A673 (cell line): ENCODE data around the gene SH3BP5L. TPM values are rescaled to one million over a fixed set of nuclear protein-coding genes. Genes with fewer than 3 reads are reported as not detected.

Source experiments
- BruUV-seq: library from RNA; stranded (reverse); fragments of 400-500 nt; replicated peaks from 2 replicates; lab custom pipeline; 2021; lab: Mats Ljungman, UMichigan
- CTCF ChIA-PET: fragments of 300-600 bp; sonication (Branson Sonifier 250); formaldehyde crosslinking; loops from one replicate; lab custom pipeline; 2022; ENCODE audit warnings: antibody characterized with exemption; lab: Charles Lee
- POLR2A ChIA-PET: fragments of 300-600 bp; sonication (Branson Sonifier 250); formaldehyde crosslinking; loops from one replicate; lab custom pipeline; 2022; ENCODE audit warnings: antibody characterized with exemption; ENCODE audit not compliant: low non-redundant PET; lab: Charles Lee
- DNase-seq: peaks from one replicate; pipeline ENCODE4 v3.0.0-alpha.2; 2015; ENCODE audit warnings: low spot score
- H3K27ac ChIP-seq: fragments of 200-600 bp; sonication (generic); 2 replicates; pipeline ENCODE4 v1.5.1; 2016; ENCODE audit warnings: mixed run types, low read depth, mild to moderate bottlenecking, mixed read lengths, antibody characterized with exemption, low read length; ENCODE audit not compliant: poor library complexity, severe bottlenecking
- H3K27me3 ChIP-seq: fragments of 200-600 bp; sonication (generic); replicated peaks from 2 replicates; pipeline ENCODE4 v1.6.1; 2017; ENCODE audit warnings: mixed run types, low read depth, mild to moderate bottlenecking, mixed read lengths, antibody characterized with exemption, low read length; ENCODE audit not compliant: insufficient read depth, poor library complexity
- H3K36me3 ChIP-seq: fragments of 200-600 bp; sonication (generic); 2 replicates; pipeline ENCODE4 v1.6.1; 2016; ENCODE audit warnings: mixed run types, mild to moderate bottlenecking, mixed read lengths, antibody characterized with exemption, low read length; ENCODE audit not compliant: insufficient read depth, poor library complexity, severe bottlenecking
- H3K4me1 ChIP-seq: fragments of 200-600 bp; sonication (generic); 2 replicates; pipeline ENCODE4 v1.6.1; 2017; ENCODE audit warnings: mixed run types, mild to moderate bottlenecking, mixed read lengths, antibody characterized with exemption, low read length; ENCODE audit not compliant: insufficient read depth, poor library complexity, severe bottlenecking
- H3K4me3 ChIP-seq: fragments of 200-600 bp; sonication (generic); 2 replicates; pipeline ENCODE4 v1.5.1; 2016; ENCODE audit warnings: low read depth, mixed run types, mild to moderate bottlenecking, mixed read lengths, low read length; ENCODE audit not compliant: poor library complexity, severe bottlenecking
- H3K9me3 ChIP-seq: fragments of 200-600 bp; sonication (generic); 2 replicates; pipeline ENCODE4 v1.6.1; 2016; ENCODE audit warnings: mixed run types, low read depth, mild to moderate bottlenecking, mixed read lengths, antibody characterized with exemption, low read length; ENCODE audit not compliant: poor library complexity, severe bottlenecking
- CTCF ChIP-seq: fragments of 300-800, 200-600 bp; sonication (generic); conservative IDR thresholded peaks from 2 replicates; pipeline ENCODE4 v1.5.1; 2017; ENCODE audit warnings: low read depth, mild to moderate bottlenecking, antibody characterized with exemption, low read length, moderate library complexity, mixed read lengths
- EZH2 ChIP-seq: fragments of 200-600 bp; sonication (generic); IDR thresholded peaks from 2 replicates; pipeline ENCODE4 v1.6.1; 2017; ENCODE audit warnings: borderline replicate concordance, low read depth, mild to moderate bottlenecking, mixed read lengths, antibody characterized with exemption, low read length; ENCODE audit not compliant: poor library complexity, severe bottlenecking
- intact Hi-C: fragments of 100-400 bp; cut with micrococcal nuclease; formaldehyde crosslinking; loops from one replicate; pipeline ENCODE4 v1.10.0; 2022; ENCODE audit not compliant: unreplicated experiment
- total RNA-seq: library from RNA; stranded (reverse); gene quantifications from 2 replicates; pipeline ENCODE4 v1.2.3, GENCODE V29; 2021

Gene SH3BP5L
- total RNA-seq, 1 experiment from 2014 or later = 28.6 TPM

GRCh38 chr1:248850536-248851251 is 25.0 kb upstream of the SH3BP5L start:
- CTCF ChIA-PET = no interaction called here
- H3K36me3 ChIP-seq = peaks cover 63% of the 10 kb centered on the region

GRCh38 chr1:248850124-248850523 is 24.4 kb upstream of the SH3BP5L start:
- ChIA-PET POLR2A (no interaction called here), CTCF (no interaction called here)
- H3K4me1 ChIP-seq = no peaks in the 10 kb centered on the region
- peaks cover 57% of the 10 kb centered on the region for H3K36me3 ChIP-seq
- H3K4me3 ChIP-seq = no peak overlapping the region
- no peak overlapping the region for H3K27ac ChIP-seq
- no peak for DNase-seq
- no peak for TF ChIP-seq CTCF
- no peak for TF ChIP-seq EZH2
- H3K9me3 ChIP-seq = no peaks in the 10 kb centered on the region
- intact Hi-C loops = no loop called here
- no peaks in the 10 kb centered on the region for H3K27me3 ChIP-seq
- BruUV-seq = no TSS peak

More at GRCh38 chr1:248850536-248851251, 25.0 kb upstream of the SH3BP5L start:
- TF ChIP-seq CTCF = no peak
- TF ChIP-seq EZH2 = no peak
- Histone ChIP-seq H3K4me1 (no peaks in the 10 kb centered on the region), H3K4me3 (no peak overlapping the region), H3K9me3 (no peaks in the 10 kb centered on the region), H3K27me3 (no peaks in the 10 kb centered on the region), H3K27ac (no peak overlapping the region)
- intact Hi-C loops = no loop called here
- BruUV-seq = no TSS peak
- POLR2A ChIA-PET = no interaction called here
- DNase-seq = no peak

- DNase-seq = no peak
- ChIA-PET CTCF (no interaction called here), POLR2A (no interaction called here)
- intact Hi-C loops = no loop called here
- Histone ChIP-seq H3K4me3 (no peak overlapping the region), H3K9me3 (no peaks in the 10 kb centered on the region), H3K27ac (no peak overlapping the region), H3K27me3 (no peaks in the 10 kb centered on the region), H3K36me3 (peaks cover 55% of the 10 kb centered on the region), H3K4me1 (no peaks in the 10 kb centered on the region)
- TF ChIP-seq EZH2 = no peak
- TF ChIP-seq CTCF = no peak
- no TSS peak for BruUV-seq
These were observed 23.9 kb upstream of the SH3BP5L start for GRCh38 chr1:248849637-248850036.
